HG02642 (cell line): ENCODE results near the gene KCTD15.

ENCODE experiments used
- ATAC-seq: cut with Tn5 transposase; IDR thresholded peaks from one replicate; pipeline ENCODE4 v1.9.1; 2021; ENCODE audit warnings: mild to moderate bottlenecking; ENCODE audit not compliant: unreplicated experiment, poor library complexity

KCTD15 gene, protein sequence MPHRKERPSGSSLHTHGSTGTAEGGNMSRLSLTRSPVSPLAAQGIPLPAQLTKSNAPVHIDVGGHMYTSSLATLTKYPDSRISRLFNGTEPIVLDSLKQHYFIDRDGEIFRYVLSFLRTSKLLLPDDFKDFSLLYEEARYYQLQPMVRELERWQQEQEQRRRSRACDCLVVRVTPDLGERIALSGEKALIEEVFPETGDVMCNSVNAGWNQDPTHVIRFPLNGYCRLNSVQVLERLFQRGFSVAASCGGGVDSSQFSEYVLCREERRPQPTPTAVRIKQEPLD

DNA sequence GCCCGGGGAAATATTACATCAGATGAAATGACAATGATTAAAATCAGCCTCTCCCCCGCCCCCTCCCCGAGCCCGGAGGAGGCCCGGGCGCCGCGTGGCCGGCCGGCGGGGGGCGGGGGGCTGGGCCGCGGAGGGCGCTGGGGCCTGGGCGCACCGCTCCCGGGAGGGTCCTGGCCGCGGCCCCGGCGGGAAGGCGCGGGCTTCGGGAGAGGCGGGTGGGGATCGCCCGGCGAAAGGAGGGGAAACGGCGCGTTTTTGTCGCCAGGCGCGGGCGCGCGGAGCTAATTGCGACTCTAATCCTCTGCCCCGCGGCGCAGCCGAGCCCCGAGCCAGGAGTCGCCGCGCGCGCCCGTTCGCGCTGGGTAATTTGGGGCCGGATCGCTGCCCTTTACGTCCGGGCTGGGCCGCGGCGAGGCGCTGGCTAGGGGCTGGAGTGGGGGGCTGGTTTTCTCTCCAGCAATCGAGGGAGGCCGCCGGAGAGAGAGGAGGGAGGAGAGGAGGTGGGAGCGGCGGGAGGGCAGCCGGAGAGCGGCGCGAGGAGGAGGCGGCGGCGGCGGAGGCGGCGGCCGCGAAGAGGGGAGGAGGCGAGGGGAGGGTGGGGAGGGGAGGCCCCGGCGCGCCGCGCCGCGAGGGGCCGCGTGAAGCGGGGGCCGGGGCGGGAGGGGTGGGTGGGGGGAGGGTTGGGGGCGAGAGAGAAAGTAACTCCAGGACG lies at the start of gene KCTD15:
Gene KCTD15 (plus strand): TSS at position 707 of the 712 bp plus-strand sequence. CDS start 3,585 bp downstream, outside the sequence.
- no peak for ATAC-seq

- no peak for ATAC-seq
These were observed 49.4 kb upstream of the KCTD15 start for GRCh38 chr19:33747273-33747672.

DNA sequence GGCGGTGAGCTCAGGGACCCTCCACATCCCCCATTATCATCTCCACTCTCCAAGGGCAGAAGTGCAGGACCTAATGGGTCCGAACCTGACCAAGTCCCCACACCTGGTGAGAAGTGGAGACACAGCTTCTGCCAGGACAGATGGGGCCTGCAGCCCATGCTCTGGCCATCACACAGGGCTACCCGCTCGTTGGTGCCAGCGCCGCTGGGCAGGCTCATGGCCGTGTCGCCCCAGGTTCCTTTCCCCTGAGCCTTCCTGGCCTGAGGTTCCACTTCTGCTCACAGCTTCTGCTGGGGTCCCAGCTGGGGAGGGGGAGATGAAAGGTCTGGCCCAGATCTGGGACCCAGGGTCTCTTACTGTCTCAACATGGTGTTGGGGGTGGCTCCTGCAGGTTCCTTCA lies 48.4 kb upstream of the KCTD15 start:
- ATAC-seq = no peak

- no peak for ATAC-seq
These were observed 47.7 kb upstream of the KCTD15 start for GRCh38 chr19:33749016-33749415.

- ATAC-seq = no peak
These were observed 47.0 kb upstream of the KCTD15 start for GRCh38 chr19:33749619-33750175.

- no peak for ATAC-seq
These were observed 45.9 kb upstream of the KCTD15 start for GRCh38 chr19:33750587-33751435.

DNA sequence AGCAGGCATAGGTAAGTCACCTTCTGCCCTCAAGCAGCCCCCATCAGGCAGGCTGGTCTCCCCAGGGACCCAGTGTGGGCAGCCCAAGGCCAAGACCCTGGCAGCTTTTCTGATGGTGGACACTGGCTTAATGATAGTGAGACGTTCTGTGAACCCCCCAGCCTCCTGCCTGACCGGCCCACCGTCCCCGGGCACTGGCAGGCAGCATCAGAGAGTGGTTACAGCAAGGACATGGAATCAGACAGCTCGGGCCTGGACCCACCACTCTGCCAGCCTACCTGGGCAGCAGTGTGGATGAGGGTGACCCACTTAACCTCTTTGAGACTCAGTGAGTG lies 45.3 kb upstream of the KCTD15 start:
- ATAC-seq = no peak

GRCh38 chr19:33752018-33752800 lies 44.5 kb upstream of the KCTD15 start:
- ATAC-seq = no peak

GRCh38 chr19:33752945-33753344 lies 43.7 kb upstream of the KCTD15 start:
- ATAC-seq = no peak

DNA sequence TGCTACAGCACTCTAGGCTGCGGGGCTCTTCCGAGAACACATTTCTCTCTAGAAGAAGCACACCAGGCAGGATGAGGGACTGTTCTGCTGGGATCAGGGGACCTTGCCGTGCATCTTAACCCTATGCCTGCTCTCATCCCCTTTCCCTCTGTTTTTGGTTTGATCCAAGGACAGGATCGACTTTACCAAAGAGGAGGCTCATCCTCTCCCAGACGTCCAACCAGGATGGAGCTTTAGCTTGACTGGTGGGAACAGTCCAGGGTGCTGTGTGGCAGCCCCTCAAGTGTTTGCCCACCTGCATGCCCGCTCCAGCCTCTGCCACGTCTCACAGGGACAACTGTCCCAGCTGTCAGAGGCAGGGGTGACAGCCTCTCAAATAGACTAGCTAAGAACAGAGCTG lies 42.3 kb upstream of the KCTD15 start:
- ATAC-seq = no peak

DNA sequence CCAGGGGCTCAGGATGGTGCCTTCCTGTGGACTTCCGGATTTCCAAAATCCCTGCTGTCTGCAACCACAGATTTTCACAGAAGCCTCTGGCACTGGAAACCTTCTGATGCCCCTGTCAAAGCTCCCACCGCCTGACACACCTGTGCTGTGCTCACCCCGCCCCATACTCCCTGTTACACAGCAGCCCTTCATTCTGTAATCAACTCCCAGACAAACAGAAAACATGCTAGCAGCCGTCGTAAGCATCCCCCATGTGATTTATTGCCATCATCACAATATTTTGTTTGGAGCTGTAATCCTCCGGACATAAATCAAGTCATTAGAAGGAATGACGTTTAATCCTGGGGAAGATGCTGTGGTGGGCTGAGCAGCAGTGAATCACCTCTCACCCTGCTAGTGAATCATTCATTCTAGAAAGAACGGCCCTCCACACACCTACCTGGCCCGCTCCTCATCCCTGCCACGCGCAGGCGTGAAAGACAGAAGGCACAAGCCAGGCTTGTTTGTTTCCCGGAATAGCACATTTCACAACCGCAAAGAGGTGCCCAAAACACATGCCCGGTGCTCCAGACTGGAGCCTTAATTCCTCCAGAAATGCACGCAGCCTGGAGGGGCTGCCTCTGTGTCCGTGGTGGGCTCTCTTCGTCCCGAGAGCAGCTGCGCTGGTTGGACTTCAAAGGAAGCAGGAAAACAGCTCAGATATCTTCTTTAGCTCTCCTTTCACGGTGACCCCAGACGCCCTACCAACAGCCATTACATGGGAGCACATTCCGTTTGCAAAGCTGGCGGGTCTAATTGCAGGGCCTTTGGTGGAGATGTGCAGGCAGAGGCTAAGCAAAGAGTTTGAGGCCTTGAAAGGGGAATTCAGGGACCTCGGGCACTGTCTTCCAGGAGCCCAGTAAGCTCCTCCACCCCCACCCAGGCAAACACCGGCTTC lies 41.3 kb upstream of the KCTD15 start:
- no peak for ATAC-seq

GRCh38 chr19:33756177-33756576 lies 40.5 kb upstream of the KCTD15 start:
- ATAC-seq = no peak

- ATAC-seq = no peak
These were observed 38.1 kb upstream of the KCTD15 start for GRCh38 chr19:33758541-33759013.

DNA sequence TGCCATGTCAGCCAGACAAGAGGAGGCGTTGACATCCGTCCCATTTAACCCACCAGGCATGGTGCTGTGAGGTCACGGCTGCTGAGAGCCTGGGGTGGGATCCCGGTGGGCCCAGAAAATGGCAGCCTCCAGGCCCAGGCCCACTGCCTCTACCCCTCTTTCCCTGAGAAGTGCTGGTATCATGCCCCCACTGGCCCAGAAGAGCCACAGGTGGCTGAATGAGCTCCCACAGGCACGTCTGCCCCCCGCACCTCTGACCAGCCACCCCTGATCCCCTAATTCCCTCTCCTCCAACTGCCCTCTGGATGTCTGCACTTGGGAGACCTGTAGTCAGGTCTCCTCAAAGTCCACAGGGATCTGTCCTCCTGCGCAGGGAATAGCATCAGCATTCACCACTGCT lies 37.3 kb upstream of the KCTD15 start:
- no peak for ATAC-seq

DNA sequence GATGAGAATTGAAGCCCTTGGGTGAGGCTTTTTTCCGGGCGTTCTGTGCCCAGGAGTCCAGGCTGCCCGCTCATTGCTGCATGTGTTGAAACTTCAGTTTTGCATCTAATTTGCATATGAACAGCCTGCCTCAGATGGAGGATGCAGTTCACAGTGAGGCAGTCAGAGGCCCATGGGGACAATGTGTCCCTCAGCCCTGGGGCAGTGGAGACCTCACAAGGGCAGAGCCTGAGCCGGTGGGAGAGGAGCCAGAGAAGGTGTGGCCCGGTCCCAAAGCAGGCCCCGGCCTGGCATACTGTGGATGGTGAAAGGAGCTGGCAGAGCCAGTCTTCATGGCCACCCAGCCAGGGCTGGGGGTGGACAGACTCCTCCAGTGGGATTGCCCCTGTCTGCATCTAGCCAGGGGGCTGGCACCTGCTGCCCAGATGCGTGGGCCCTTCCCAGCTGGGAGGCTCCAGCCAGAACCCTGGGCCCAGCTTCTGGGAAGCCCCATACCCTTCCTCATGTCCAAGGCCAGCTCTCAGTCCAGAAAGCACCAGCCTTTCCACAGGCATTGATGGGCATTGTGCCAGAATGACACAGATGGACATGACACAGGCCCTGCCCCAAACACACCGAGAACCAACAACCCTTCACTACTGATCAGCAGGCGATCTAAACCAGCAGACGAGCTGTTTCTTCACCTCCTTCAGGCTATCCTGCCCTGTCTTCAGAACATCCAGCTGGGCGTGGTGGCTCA lies 32.9 kb upstream of the KCTD15 start:
- no peak for ATAC-seq

DNA sequence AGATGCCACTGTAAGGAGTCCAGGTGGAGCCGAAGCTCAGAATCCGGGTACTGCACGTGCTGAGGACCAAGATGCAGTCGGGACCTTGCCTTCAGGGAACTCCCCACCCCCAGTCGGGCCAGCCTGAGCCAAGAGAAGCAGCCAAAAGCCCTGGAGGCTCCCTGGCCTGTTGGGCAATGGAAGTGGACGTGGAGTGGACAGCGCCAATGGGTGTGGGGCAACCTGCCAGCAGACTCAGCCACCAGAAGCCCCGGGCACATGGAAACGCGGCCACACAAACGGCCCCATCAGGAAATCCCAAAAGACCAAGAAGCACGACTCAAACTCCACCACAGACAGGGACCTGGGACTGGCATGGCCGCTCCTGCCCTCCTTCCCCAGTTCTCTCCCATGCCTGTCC lies 30.0 kb upstream of the KCTD15 start:
- ATAC-seq = no peak

GRCh38 chr19:33767898-33768413 lies 28.7 kb upstream of the KCTD15 start:
- no peak for ATAC-seq

GRCh38 chr19:33769208-33769607 lies 27.5 kb upstream of the KCTD15 start:
- ATAC-seq = no peak
